ENCODE data around the gene TMEM184B.

Gene TMEM184B

DNA sequence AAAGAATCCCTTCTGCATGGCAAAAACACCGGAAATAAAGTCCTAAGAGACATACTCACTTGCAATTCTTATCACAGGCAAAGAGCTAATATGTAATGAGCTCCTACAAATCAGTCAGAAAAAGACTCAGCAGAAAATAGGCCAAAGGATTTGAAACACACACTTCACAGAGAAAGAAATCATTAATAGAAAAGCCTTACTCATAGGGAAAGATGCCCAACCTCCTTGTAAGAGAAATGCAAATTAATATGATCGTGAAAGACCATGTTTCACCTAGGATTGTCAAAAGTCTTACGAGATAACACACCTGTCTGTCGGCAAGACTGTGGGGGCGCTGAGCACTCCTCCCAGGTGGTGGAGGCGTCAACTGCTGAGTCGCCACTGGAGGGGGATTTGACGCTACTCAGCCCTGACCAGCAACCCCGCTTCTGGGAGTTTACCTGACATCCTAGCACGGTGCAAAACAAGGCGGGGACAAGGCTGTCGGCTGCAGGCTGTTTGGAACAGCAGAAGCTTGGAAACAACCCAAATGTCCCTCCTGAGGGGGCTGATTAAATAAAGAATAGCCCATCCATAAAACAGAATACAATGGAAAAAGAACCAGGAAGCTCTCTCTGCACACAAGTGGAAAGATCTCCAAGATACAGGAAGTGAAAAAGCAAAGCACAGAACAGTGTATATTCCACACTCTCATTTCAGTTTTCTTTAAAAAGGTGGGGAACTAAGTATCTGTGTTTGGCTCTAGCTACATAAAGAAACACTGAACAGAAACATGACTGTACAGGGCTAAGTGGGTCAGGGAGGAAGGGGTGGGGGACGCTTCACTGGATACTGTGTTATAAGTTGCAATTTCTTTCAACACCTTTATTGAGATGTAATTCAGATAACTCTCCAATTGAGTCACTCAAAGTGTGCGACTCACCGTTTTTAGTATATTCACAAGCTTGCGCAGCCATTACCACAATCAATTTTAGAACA, 33.0 kb upstream of the TMEM184B start:
- no peak for DNase-seq

DNA sequence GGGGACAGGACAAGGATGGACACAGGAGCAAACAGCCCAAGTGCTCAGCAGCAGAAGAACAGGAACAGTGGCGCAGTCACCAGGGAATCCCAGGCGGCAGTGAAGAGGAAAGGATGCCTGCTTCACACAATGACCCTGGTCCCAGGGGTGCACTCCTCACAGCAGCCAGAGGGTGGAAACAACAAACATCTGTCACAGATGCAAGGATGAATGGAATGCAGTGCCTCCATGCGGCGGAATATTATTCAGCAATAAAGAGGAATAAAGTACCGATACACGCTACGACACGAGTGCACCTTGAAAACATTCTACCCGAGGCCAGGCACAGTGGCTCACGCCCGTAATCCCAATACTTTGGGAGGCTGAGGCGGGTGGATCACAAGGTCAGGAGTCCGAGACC, 31.7 kb upstream of the TMEM184B start:
- no peak for DNase-seq

DNA sequence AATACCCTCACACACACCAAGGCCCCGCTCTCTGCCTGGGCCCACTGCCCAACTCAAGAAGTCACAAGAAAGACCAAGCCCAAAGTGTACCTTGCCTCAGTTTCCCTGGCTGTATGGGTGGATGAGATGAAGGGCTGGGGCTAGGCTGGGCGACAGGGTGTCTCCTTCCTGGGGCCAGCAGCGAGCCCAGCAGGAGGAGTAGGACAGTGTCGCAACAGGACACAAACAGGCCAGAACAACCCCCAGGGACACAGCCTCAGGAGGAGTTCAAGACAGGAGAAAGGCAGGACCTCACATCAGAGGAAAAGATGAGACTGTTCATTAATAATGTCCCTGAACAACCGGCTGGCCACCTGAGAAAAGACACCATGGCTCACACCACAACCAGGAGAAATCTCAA, 31.2 kb upstream of the TMEM184B start:
- DNase-seq = no peak

DNA sequence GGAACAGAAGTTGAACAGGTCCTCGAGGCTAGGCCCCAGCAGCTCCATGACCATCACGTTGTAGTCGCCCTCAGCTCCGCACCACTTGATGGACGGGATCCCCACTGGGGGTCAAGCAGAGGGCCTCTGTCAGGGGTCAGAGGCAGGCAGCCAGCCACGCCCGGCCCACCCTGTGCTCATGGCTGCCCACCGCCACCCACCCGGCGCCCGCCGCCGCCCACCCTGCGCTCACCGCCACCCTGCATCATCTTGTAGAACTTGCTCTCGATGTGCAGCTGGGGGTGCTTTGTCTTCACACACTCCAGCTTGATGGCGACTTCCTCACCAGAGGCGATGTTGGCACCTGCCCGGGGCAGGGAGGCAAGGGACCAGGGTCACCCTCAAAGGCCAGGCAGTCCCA, 30.1 kb upstream of the TMEM184B start:
- no peak for DNase-seq

DNA sequence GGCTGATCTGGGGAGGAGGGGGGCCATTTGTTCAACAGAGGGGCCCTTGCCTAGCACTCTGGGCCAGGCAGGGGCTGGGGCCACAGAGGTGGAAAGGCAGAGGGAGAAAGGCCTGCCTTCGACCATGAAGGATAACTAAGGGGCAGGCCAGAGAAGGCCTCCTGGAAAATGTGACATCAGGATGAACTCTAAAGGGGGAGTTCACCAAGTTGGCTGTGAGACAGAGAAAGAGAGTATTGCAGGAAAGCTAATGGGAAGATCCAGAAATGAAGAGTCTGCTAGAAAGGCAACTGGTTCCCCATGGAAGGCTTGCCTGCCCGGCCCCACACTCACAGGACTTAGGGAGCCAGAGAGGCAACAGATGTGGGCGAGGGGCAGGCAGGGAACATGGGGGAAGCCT, 28.1 kb upstream of the TMEM184B start:
- DNase-seq = no peak

DNA sequence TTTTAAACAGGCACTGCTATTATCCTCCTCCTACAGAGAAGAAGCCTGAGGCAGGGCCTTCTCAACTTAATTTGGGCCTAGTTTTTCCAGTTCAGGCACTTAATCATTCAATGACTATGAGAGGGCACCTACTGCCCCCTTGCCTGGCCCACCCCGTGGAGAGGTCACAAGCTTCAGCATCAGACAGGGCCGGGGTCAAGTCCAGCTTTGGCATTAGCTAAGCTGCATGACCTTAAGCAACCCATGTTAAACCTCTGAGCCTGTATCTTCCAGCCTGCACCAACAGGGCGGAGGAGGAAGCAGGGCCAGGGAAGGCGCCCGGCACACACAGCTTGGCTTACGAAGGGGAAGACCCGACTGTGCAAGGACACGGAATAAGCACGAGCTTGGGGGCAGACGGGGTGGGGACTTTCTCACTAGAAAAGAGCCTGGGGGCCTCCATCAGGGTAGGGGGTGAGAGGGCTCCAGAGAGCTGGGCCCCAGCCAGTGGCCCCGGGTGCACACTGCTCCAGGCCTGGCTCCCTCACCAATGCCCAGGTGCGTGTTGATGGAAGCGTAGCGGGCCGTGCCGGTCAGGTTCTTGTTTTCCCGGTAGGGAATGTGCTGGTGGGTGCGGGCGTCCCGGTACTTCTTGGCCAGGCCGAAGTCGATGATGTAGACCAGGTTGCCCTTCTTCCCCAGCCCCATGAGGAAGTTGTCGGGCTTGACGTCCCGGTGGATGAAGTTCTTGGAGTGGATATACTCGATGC, 27.6 kb upstream of the TMEM184B start:
- no peak for DNase-seq

DNA sequence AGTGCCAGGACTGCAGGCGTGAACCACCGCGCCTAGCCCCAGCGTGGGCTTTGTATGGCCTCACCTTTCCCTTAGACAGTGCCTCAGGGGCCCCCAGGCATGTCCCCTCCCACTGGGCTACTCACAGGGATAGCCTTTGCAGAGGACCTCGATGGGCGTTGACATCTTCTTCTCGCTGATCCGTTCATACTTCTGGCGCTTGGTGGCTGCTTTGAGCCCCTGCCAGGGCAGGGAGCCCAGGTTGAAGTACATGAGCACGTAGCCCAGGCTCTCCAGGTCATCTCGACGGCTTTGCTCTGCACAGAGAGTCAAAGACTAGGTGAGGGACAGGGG, 26.9 kb upstream of the TMEM184B start:
- DNase-seq = no peak

DNA sequence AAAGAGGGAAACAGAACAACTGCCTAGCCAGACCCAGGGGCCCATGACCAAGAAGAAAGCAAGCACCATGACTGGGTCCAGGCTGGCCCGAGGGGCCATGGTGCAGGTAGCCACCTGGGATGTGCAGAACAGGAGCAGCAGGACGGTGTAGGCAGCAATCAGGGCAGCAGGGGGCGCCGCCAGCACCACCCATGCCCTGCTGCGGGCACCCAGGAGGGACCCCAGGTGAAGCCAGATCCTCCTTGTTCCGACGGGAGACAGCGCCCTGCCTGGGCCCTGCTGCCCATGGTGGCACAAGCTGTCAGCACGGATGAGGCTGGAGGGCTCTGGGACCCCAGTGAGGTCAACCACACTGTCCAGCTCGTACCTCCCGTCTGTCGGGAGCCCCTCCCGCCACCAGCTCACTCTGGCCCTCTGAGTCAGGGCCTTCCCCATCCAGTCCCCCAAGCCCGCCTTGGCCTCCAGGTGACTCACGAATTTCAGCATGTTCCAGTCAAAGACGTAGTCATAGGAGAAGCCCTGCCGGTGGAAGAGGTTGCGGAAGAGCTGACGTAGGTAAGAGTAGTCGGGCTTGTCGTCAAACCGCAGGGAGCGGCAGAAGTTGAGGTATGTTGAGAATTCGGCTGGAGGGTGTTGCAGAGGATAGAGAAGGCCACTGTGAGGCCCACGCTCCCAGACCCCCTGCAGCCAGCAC, 25.6 kb upstream of the TMEM184B start:
- no peak for DNase-seq

DNA sequence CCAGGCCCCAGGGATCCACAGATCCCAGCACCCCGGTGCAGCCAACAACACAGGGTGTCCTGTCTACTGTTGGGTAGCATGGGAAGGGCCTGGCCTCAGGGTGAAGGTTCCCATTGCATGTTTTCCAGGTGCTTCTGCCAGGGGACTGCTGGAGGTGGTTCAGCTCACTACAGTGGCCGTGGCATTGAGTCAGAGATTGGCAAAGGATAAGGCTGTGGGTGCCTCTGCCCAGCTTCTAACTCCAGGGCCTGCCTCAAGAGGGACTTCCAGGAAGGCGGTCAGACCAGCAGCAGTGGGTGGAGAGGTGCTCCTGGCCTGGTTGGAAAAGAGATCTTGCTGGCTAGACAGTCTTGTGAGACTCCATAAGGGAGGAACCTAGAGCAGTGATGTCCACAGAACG, 23.6 kb upstream of the TMEM184B start:
- DNase-seq = no peak

DNA sequence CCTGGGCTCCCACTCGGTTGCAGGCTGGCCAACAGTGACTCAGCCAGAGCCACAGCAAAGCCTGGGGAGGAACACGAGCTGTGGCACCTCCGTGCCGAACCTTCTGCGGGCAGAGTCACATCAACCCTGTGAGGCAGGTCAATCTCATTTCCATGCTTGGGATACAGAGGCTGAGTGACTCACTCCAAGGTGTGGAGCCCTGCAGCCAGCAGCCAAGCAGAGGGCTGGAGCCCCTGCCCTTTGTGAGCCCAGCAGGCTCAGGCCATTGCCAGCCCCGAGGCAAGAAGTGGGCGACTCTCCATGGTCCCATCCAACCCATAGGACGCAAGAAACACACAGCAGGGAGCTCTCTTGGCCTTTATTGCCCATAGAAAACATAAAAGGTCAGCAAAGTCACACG, 23.1 kb upstream of the TMEM184B start:
- no peak for DNase-seq

DNA sequence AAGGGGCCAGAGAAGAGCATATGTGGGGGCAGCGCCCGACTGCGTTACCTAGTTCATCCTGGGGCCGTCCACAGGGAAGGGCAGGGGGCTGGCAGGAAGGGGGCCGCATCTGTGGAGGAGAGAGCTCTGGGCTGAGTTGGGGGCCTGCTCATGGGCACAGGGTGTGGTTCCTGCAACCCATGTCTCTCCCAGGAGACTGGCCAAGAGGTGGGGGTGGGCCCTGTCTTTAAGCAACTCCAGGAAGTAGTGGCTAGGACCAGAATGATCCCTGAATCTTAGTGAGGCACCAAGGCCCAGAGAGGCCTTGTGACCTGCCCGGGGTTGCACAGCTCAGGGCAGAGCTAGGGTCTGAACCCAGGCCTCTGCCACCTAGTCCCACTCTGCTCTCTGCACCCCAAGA, 22.5 kb upstream of the TMEM184B start:
- DNase-seq = no peak

DNA sequence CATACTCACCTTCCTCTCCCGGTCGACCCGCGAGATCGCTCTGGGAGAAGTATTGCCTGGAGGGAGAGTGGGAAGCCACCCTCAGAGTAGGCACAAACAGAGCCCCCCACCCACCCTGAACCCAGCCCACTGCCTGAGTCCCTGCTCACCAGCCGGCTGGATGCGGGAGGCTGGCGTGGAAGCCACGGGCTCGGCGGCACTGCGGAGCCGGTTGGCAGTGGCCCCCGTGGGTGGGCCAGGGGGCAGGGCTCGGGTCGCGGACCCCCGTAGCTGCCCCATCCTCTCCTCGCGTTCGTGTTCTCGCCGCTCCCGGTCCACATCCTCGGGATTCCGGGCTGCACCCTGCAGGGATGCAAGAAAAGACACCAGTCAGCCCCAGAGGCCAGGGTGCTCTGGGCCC, 21.4 kb upstream of the TMEM184B start:
- DNase-seq = no peak

DNA sequence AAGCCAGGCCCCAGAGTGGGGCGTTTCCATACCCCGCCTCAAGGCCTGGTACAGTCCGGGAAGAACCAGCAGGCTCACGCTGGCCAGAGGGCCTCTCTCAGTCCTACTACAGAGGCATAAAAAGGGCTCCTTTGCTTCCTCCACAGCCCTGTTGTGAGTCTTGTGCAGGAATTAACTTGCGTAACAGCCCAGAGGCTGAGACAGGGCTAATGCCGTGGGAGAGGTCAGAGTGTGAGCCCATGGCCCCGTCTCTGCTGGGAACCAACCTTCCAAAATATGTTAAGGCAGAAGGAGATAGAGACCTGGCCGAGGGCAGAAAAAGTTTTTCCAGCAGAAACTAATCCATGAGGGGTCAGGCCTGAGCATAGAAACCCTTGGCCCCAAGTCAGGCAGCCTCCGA, 19.9 kb upstream of the TMEM184B start:
- DNase-seq = no peak

DNA sequence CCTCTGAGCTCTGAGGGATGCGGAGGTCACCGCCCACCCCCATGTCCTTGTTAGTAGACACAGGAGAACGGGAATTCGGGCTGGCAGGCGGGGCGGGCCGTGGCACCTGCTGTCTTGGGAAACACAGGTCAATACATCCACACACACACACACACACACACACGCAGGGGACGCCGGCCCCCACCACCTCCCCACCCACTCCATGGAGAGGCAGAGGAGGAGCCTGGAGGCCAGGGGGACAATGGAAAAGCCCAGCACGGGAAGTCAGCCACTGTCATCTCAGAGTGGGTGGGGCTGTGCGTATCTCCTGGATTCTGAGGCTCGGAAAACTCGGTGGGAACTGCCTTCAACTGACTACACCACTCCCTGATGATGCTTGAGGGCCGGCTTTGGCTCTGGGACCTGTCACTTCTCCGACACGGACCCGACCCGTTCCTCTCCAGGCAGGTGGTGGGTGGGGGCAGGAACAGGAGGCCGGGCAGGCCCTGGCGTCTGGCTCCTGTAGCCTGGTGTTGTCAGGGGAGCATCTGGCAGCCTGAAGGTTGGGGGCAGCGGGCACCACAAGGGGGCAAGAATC, 18.5 kb upstream of the TMEM184B start:
- DNase-seq = no peak

DNA sequence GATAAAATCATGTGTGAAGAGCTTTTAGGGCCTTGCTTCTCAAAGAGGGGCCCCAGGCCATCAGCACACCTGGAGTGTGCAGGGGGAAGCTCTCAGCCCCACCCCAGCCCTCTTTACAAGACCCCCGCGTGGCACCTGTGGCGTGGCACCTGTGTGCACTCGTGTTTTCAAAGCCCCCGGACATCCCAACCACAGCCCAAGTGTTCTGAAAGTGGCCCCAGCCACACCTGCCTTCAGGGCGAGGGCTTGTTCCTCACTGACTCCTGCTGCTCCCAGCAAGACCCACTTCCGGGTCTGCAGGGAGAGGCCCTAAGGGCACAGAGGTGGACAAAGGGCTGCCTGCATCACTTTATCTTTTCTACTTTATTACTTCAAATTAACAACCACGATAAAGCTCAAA, 17.5 kb upstream of the TMEM184B start:
- DNase-seq = no peak

DNA sequence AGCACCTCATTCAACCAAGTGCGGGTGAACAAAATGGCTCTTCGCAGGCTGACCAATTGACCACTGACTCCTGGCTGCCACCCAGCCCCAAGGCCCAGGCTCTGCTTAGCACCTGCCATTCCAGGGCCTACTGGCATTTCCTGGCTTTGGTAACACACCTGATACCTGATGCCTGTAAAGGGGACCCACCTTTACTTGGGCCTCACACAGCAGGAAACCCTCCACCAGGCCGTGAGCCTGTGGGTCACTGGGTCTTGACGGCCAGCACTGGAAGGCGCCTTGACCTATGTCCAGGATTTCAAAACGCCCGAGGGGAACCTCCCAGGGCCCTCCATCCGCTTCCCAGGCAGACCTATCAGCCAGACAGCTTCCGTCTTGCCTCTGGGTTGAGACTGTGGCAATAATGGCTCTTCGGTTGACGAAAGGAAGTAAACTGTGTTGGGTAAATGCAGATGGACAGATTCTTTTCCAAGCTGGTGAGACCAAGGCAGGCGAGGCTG, 16.8 kb upstream of the TMEM184B start:
- no peak for DNase-seq

DNA sequence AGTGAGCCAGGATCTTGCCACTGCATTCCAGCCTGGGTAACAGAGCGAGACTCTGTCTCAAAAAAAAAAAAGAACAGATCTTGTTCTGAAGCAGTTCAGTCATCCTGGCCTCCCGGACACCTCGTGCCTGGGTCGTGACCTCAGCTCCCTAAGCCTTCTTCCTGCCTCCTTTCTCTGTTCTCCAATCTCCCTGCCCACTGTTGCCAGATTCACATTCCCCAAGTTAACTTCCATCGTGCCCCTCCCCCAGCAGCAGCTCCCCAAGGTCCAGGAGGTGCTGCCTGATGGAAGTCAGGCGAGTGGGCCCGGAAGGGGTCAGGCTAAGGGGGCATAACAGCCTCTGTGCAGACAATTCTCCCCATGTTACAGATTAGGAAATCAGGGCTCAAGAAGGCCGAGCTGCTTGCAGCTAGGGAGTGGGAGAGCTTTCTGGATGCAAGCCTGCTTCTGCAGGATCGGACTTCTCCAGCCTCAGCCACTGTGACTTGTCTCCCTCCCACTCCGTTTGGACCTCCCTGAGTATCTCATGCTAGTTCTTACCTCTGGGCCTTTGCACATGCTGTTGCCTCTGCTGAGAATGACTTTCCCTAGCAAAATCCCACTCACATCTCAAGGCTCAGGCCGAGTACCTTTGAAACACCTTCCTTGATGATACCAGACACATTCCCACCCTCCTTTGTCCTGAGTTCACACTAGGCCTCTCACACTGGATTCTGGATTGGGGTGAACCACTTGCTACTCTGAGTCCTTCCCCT, 14.3 kb upstream of the TMEM184B start:
- no peak for DNase-seq

DNA sequence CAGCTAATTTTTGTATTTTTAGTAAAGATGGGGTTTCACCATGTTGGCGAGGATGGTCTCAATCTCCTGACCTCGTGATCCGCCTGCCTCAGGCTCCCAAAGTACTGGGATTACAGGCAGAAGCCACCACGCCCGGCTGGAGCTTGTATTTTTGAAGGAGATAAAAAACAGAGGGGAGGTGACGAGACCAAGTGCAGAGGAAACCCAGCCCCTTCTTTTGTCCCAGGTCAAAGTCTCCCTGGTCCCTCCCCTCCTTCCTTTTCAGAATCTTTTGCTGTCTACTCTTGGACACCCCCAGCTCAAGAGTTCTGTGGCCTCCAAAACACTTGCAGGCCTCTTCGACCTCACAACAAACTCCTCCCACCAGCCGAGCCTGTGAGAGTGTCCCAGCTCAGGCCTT, 12.2 kb upstream of the TMEM184B start:
- no peak for DNase-seq

DNA sequence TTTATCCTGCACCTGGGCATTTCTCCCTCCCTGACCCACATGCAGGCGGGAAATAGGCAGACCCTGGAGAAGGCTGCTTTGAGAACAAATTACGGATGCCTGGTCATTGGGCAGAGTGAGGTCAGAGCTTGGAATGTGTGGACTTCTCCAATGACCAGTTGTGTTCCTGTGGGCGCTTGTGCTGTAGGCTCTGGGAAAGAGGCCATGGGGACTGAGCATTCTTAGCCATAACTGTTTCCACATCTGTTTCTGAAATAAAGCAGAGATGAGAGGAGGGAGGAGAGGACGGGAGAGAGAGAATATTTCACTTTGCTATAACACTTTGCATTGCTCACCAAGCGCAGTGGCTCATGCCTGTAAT, 11.2 kb upstream of the TMEM184B start:
- DNase-seq = no peak

DNA sequence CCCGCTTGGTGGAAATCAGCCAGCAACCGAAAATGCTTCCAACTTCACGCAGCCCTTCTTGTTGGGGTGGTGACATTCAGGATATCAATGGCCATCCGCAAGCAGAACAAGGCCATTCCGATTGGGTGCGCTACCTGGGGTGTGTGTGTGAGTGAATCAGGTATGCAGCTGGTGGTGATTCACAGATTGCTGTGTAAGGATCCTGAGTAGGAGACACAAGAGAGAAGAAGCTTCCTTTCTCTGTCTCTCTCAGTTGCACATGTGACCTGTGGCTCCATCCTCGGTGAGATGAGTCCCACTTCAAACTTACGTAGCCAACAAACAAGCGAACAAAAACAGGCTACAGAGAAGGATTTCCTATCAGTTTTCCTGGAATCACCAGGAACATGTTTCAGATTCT, 9.6 kb upstream of the TMEM184B start:
- DNase-seq = no peak

DNA sequence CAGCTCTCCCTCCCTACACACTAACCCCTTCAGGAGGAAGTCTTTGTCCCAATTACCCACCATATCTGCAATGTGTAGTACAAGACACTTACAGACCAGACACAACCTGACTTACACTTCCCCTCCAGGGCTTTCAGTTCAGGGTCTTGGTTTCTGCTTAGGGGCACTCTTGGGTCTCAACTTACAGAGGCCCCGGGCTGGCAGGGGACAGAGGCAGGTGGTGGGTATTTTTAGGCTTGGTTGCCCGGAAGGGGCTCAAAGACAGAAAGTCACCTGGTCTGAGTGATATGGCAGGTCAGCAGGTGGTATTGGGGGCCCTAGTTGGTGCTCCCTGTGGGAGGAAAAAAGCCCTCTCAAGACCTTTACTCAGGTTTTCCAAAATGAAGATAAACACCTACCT, 3.4 kb upstream of the TMEM184B start:
- DNase-seq = no peak

DNA sequence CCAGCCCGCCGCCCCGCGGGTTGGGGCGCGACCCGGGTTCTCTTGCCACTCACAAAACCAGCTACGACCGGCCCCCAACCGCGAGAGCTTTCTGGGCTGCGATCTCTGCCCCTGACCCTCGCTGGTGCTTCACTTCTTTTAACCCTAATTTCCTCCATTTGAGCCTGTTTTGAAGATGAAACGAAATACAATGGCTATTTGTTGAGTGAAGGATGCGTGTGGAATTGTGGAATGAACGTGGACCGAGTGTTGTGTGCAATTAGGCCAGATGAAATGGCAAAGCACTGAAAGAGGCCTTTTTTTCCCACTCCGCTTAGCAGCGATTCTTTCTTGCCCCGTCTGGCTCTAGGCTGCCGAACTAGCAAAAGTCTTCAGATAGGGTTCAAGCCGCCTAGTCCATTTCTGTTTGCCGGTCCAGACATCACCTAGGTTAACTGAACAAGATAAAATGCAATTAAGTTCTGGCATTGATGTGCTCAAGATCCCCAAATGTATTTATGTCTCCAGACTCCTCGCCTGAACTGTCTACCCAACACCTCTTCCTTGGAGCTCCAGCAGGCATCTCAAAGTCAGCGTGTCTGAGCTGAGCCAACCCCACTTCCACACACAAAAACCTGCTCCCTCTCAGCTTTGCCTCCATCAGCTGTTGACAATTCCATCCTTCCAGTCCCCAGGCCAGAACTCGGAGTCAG, 471 bp upstream of the TMEM184B start:
- no peak for DNase-seq
